Left ventricle myocardium superior (tissue), 1 donor: ENCODE data around the gene PIK3C2B. TPM values are rescaled to one million over a fixed set of nuclear protein-coding genes. Genes with fewer than 3 reads are reported as not detected.
"Not testable (repeated sequence)": the region's sequence is repeated elsewhere in the genome, so short reads cannot be mapped to it uniquely, and the experiment has no call there.

Experiments used
- ATAC-seq: fragments of 200-7000 bp; cut with Tn5 transposase; one replicate; pipeline ENCODE4 v1.9.1; 2020; ENCODE audit warnings: mild to moderate bottlenecking, moderate library complexity
- DNase-seq: peaks from one replicate; pipeline ENCODE4 v3.0.0-alpha.2; 2020
- intact Hi-C: fragments of 100-400 bp; cut with micrococcal nuclease; formaldehyde crosslinking; loops from one replicate; pipeline ENCODE4 v1.11.0; 2022
- total RNA-seq: library from RNA; stranded (reverse); fragmentation: NEBNext Ultra II Directional; extraction: Animal tissue kit (Norgen Biotek cat#: 25700); gene quantifications from one replicate; pipeline ENCODE4 v1.2.1, GENCODE V29; 2021
- donor health status: DM: no; HTN: yes; CAD: no; lungs with severe emphysema.

The PIK3C2B gene
- total RNA-seq, 1 donor from 2014 or later, result 23.6 TPM

DNA sequence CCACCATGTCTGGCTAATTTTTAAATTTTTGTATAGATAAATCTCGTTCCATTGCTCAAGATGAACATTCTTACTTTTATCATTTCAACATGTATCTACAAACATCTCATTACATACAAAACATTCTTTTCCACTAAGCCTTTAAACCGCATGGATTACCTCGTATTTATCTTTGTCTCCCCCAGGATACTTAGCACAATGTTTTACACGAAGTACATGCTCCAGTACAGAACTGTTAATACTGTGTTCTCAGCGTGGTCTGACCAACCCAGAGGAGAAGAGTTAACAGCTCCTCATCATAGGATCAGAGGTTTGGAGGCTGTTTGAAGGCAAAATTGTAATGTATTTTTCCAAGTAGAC is 7.4 kb downstream of the PIK3C2B start:
- DNase-seq, result no peak
- ATAC-seq, result no peak
- intact Hi-C loops, result no loop called here

GRCh38 chr1:204486513-204487255 is 7.9 kb downstream of the PIK3C2B start:
- ATAC-seq, DNase-seq, intact Hi-C loops: not testable (repeated sequence)

- ATAC-seq (no peak), DNase-seq (no peak)
- intact Hi-C loops, result no loop called here
These were observed 10.8 kb downstream of the PIK3C2B start for GRCh38 chr1:204483791-204484190.

DNA sequence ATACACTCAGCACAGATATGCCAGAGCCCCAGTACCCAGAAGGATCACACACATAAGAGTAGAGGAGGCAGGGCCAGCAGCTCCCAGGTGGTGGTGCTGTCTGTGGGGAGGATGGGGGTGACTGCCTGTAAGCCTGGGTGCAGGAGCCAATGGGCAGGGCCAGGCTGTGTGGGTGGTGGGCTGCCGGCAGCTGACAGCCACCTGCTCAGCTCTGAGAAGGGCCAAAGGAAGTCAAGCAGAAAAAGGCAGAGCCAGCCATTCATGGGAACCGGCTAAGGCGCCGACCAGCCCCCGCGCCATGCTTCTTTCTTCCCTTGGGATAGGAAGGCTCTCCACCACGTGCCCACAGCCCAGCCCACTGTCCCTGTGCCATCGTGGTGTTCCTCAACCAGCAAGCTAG is 14.1 kb downstream of the PIK3C2B start:
- DNase-seq (no peak), ATAC-seq (peak; percentile 8)
- intact Hi-C loops, result no loop called here

GRCh38 chr1:204479387-204480136 is 15.0 kb downstream of the PIK3C2B start:
- ATAC-seq (no peak), DNase-seq (no peak)
- intact Hi-C loops, result no loop called here

GRCh38 chr1:204478921-204479320 is 15.7 kb downstream of the PIK3C2B start:
- intact Hi-C loops, result no loop called here

DNA sequence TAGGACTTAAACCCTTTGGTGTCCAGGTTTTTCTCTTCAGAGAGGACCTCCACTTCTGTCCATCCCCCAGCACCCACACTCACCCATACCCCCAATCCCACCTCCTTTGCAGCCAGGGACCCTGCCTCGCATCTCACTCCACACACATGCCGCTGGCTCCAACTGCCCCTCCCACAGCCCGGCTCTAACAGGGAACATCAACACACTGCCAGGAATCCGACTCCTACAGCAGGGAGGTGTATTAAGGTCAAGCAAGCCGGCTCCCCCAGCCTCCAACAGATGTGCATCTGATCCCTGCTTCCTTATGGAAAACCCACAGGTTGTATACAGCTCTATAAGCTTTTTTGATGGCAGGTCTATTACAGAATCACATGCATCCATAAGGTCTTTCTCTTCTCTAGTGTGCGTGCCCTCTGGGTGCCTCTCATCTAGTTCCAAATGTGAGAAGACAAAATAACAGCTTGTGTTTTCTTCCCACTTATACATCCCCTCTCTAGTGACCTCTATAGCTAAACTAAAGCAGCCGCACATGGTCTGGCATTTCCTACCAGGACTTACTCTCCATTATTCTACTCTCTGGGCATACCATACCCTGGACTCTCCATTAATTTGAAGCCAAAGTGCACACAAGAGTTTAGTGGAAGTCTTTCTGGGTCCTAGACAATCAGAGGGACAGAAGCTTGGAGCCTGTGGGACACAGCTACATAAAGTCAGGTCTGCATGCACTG is 16.3 kb downstream of the PIK3C2B start:
- intact Hi-C loops, result no loop called here
- peak; percentile 56 for DNase-seq
- peak; percentile 69 for ATAC-seq

More at GRCh38 chr1:204478921-204479320, 15.7 kb downstream of the PIK3C2B start:
- DNase-seq (no peak), ATAC-seq (no peak)

DNA sequence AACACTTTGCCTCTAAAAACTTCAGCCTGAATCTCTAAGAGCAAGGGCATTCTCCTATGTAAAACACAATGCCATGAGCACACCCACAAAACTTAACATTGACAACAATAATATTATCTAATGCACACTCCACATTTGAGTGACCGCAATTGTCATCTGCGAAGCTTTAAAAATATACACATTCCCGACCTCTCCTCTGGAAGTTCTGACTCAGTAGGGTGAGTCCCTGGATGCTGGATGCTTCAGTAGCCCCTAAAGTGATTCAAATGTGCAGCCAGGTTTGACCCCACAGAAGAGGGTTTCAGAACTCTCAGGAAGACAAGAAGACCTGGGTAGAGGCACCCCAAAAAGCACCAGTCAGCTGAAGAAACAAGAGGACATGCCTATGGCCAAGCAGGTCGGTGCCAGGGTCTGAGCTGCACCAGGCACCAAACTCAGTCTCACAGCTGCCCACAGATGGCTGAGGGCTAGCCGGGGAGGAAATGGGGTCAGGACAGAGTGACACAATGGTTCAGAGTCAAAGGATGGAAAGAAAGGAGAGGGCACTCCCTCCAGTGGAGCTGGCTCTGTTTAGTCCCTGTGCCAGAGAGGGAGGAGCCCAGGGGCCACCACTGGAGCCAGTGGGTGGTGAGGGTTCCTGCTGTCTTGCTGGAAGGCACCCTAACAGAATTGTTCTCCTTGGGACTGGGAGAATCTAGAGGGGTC is 17.4 kb downstream of the PIK3C2B start:
- intact Hi-C loops, result no loop called here
- ATAC-seq (peak; percentile 61), DNase-seq (no peak)

DNA sequence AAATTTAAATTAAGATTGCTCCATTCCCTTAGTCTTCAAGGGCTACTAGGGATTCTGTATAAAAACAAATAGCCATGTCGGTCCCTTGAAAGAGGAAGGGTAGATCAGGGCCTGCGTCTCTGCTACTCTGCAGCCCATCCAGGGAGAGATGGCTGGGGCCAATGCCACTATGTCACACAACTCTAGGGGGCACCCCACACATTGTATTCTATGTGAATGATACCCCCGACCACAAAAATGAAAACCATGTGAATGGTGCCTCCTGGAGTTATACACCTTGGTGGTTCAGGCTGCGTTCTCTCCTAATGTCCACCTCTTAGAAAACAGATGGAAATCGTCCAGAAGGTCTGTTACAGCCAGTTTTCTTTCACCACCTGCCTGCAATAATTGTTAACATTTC is 18.0 kb downstream of the PIK3C2B start:
- no peak for DNase-seq
- no peak for ATAC-seq
- intact Hi-C loops, result no loop called here

GRCh38 chr1:204475656-204476432 is 18.8 kb downstream of the PIK3C2B start:
- no peak for DNase-seq
- no peak for ATAC-seq
- intact Hi-C loops, result no loop called here

DNA sequence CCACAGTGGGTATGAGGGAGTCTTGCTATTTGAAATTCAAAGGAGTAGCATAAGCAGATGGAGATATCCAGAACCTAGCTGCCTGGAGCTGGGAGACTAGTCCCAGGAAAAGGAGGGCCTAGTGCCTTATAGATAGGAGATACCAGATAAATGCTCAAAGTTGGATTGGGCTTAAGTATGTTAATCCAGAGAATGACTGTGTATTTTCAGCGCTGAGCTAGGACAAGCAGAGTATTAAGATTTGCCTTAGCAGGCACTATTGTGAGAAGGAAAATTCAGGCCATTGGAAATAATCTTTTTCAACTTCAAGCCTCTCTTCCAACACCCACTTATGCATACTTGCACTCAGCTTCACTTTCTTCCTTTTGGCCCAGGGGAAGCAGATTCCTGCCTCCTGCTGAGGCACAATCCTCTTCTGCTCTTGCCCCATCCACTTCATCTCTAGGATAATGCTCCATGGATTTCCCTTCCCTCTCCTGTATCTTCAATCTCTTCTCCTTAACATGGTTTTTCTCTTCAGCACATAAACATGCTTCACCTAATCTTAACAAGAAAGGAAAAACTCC is 21.1 kb downstream of the PIK3C2B start:
- intact Hi-C loops, result no loop called here
- DNase-seq, result no peak
- ATAC-seq, result no peak

DNA sequence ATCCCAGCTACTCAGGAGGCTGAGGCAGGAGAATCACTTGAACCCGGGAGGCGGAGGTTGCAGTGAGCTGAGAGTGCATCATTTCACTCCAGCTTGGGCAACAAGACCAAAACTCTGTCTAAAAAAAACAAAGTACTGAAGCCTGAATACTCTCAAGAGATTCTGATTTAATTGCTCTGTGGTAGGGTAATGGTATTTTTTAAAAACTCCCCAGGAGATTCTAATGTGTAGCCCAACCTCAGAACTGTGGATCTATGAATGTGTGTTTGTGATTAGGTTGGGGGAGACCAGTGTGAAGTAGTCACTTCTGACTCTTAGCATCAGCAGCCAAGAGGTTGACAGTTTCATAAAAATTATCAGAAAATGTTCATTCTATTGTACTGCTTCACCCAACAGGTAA is 21.9 kb downstream of the PIK3C2B start:
- no peak for ATAC-seq
- intact Hi-C loops, result no loop called here

GRCh38 chr1:204471687-204472086 is 22.9 kb downstream of the PIK3C2B start:
- DNase-seq (no peak), ATAC-seq (no peak)
- intact Hi-C loops, result no loop called here

More for the DNA sequence above, 21.9 kb downstream of the PIK3C2B start:
- DNase-seq, result no peak

- DNase-seq (no peak), ATAC-seq (no peak)
- intact Hi-C loops, result no loop called here
These were observed 25.3 kb downstream of the PIK3C2B start for GRCh38 chr1:204469304-204469703.

- ATAC-seq (no peak), DNase-seq (no peak)
- intact Hi-C loops, result no loop called here
These were observed 25.8 kb downstream of the PIK3C2B start for GRCh38 chr1:204468766-204469302.

DNA sequence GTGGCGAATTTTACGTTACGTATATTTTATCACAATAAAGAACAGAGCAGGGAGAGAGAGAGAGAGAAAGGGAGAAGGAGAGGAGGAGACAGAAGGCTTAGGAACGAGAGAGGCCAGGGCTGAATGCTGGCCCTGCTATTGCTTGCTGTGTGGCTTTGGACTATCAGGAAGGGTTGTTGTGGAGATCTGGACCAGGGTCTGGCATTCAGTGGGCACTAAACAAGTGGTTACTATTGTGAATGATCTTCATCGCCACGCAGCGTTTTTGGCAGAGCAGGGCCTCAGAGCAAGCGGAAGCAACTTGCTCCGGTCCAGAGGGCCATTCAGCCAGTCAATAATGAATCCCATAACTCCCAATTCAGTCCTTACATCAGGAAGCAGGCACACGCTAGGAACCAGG is 26.4 kb downstream of the PIK3C2B start:
- DNase-seq, result no peak
- ATAC-seq, result no peak
- intact Hi-C loops, result no loop called here

- ATAC-seq (peak; percentile 83), DNase-seq (peak; percentile 62)
- intact Hi-C loops, result no loop called here
These were observed 27.9 kb downstream of the PIK3C2B start for GRCh38 chr1:204466416-204467405.
